CD4-positive, alpha-beta T cell treated with Interleukin-4 for 4 hours (primary cell): Measurements from ENCODE around the gene BICRA.
"Not testable (repeated sequence)": the region's sequence is repeated elsewhere in the genome, so short reads cannot be mapped to it uniquely, and the experiment has no call there.

Source experiments
- DNase-seq: peaks from one replicate; pipeline ENCODE4 v3.0.0-alpha.2; 2020

BICRA gene

DNA sequence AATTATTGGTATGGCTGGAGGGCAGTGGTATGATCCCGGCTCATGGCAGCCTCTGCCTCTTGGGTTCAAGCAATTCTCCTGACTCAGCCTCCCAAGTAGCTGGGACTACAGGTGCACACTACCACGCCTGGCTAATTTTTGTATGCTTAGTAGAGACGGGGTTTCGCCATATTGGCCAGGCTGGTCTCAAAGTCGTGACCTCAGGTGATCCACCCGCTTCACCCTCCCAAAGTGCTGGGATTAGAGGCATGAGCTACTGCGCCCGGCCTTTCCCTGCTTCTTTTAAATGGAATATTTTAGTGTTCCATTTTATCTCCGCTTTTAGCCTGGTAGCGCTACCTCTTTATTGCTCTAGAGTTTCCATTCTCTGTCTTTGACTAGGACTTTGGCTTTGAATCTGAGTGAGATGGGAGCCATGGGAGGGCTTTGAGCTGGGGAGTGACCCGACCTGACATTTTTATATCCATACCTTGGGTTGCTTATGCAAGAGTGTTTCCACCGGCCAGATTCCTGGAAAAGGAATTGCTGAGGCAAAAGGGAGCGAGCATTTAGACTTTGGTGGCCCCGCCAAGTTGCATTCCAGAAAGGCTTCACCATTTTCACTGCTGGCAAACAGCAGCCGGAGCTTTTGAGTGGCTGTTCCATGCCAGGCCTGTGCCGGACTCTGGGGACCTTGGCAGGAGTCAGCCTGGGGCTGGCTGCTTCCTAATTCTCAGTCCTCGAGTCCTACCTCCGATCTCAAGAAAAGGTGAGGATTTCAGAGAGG lies 22.9 kb downstream of the BICRA start:
- DNase-seq = no peak

DNA sequence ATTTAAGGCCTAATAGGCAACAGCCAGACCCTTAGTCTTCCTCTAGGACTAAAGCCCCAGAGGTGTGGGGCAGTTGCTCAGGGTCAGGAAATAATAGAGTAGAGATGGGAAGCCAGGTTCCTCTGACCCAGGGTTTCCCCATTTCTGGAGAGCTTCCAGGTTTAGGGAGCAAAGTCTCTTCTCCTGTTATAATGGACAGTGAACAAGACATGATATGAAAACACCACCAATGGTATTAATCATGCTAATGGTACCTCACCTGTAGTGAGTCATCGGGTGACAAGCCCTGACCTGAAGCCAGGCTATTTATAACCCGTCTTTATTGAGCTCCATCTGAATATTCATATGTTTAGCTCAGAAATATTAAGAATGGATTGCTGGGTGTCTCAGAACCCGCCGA lies 24.6 kb downstream of the BICRA start:
- no peak for DNase-seq

DNA sequence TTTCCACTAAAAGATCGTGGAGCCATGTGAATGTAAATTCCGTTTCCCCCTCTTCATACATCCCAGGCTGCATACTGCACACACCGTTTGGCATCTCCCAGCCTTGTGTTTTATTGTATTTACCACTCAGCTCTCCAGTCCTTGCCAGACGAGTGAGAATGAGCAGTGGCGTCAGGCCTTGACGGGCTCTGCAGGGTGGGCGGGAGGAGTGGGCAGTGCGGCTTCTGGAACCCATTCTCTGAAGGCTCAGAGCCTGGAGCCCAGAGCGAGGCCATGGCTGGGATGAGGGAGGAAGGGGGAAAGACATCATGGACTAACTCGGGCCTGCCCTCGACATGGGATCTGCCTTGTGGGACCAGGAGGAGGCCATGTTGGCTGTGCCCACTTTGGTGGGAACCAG lies 25.1 kb downstream of the BICRA start:
- DNase-seq = no peak

DNA sequence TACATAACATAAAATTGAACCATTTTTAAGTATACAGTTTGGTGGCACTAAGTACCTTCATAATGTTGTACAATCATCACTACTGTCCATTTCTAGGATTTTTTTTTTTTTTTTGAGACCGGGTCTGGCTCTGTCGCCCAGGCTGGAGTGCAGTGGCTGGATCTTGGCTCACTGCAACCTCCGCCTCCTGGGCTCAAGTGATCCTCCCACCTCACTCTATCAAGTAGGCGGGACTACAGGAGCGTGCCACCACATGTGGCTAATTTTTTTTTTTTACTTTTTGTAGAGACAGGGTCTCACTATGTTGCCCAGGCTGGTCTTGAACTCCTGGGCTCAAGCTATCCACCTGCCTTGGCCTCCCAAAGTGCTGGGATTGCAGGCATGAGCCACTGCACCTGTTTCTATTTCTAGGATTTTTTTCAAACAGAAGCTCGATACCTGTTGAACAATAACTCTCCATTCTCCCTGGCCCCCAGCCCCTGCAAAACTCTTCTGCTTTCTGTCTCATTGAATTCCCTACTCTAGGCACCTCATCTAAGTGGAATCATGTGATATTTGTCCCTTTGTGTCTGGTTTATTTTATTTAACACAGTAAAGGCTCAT lies 26.3 kb downstream of the BICRA start:
- DNase-seq = not testable (repeated sequence)

DNA sequence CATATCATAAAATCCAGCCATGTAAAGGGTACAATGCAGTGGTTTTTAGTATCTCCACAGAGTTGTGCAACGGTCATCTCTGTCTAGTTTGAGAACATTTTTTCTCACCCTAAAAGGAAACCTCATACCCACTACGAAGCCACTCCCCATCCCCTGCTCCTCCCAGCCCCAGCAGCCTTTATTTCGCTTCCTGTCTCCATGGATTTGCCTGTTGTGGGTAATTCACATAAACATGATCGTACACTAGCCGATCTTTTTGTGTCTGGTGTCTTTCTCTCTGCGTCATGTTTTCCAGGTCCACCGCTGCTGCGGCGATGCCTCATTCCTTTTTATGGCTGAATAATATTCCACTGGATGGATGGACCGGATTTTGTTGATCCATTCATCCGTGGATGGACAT lies 28.6 kb downstream of the BICRA start:
- no peak for DNase-seq

DNA sequence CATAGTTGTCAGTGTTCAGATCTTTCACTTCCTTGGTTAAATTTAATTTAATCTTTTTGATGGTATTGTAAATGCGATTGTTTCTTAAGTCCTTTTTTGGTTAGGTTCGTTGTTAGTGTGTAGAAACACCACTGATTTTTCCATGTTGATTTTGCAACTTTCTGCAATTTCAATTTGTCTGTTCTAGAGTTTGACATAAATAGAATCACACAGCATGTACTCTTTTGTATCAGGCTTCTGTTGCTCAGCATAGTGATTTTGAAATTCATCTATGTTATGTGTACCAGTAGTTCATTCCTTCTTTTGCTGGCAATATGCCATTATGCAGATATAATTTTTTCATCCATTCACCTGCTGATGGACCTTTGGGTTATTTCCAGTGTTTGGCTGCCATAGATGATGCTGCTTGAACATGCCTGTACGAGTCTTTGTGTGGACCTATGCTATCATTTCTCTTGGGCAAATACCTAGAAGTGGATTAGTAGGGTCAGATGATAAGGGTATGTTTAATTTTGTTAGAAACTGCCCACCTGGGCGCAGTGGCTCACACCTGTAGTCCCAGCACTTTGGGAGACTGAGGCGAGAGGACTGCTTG lies 33.1 kb downstream of the BICRA start:
- DNase-seq = no peak

DNA sequence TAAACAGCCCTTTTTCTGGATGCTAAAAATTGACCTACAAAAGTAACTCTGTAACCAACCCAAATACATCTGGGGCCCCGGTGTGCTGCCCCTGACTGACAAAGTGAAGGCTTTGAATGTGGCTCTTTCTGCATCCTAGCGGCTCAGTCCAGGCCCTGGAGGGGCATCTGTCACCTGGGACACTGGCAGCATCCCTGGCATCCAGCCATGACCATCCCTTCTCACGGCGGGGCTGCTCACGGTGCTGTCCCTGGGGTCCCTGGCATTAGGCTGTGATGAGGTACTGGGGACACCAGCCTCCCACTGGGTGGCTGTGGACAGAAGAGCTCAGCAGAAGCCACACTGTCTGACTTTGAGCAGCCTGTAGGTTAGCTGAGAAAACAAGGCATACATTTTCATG lies 34.3 kb downstream of the BICRA start:
- DNase-seq = no peak

DNA sequence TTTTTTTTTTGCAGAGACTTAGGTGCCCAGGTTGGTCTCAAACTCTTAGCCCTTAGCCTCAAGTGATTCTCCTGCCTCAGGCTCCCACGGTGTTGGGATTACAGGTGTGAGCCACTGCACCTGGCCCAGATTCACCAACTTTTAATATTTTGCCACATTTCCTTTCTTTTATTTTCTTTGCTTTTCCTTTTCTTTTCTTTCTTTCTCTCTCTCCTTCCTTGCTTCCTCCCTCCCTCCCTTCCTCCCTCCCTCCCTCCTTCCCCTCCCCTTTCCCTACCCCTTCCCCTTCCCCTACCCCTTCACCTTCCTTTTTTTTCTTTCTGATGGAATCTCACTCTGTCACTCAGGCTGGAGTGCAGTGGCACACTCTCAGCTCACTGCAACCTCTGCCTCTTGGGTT lies 35.3 kb downstream of the BICRA start:
- DNase-seq = no peak

DNA sequence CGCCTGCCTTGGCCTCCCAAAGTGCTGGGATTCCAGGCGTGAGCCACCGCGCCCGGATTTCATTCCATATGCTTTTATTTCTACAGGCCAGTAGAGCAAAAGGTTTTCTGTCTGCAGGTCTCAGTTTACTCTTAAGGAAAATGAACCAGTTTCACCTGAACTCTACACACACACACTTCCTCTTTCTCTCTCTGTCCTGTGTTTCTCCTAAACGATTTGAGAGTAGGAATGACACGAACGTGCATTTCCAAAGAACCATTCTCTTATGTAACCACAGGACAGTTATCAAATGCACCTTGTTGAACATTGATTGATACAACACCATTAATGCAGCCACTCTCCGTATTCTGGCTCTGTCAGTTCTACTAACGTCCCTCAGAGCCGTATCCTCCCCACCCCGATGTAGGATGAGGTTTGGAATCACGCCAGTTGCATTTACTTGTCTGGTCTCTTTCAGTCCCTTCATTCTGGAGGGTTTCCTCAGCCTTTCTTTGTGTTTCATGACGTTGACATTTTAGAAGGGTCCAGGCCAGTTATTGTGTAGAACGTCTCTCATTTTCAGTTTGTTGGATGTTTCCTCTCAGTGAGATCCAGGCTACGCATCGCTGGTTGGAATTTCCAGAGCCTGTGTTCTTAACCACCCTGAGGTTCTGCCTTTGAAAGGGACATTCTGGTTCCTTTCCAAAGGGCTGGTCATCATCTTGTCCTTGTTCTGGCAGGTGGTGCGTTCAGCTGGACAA lies 36.0 kb downstream of the BICRA start:
- no peak for DNase-seq

DNA sequence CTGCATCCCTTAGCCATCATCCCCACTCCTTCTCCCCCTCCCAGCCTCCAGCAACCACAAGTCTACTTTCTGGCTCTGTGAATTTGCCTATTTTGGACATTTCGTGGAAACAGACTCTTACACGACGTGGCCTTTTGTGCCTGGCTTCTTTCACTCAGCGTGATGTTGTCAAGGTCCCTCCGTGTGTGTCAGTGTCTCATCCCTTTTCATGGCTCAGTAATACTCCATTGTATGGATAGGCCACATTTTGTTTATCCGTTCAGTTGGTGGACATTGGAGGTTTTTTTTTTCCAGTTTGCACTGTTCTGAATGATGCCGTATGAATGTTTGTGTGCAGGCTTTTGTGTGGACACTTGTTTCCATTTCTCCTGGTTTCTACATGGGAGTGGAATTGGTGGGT lies 38.0 kb downstream of the BICRA start:
- DNase-seq = no peak

DNA sequence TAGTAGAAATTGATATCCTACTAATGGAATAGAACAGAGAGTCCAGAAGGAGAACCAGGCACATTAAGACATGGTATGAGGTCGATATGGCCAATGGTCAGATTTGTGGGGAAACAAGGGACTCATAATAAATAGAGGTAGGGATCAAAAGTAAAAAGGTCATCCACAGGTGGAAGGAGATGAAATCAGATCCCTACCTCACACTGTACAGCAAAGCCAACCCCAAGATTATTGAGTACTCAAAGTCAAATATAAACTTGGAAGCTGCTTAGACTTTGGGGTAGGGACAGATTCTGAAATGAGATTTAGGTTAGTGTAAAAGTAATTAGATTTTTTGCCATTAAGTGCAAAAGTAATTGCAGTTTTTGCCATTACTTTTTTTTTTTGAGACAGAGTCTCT lies 40.7 kb downstream of the BICRA start:
- no peak for DNase-seq

DNA sequence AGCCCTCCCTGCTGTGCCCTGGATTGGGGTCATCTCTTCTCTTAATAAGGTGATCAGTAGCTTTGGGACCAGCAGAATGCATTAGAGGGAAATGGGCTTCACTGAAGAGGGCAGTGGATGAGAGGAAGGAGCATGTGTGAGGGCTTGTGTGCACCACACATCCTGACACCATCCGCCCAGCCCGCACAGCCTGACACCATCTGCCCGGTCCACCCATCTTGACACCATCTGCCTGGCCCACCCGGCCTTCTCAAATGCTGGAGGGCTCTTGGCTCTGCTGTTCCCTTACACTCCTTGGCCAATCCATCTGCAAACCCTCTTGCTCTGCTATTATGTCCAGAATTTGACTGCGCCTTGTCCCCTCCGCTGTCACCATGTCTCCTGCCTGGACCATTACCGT lies 41.8 kb downstream of the BICRA start:
- DNase-seq = no peak

DNA sequence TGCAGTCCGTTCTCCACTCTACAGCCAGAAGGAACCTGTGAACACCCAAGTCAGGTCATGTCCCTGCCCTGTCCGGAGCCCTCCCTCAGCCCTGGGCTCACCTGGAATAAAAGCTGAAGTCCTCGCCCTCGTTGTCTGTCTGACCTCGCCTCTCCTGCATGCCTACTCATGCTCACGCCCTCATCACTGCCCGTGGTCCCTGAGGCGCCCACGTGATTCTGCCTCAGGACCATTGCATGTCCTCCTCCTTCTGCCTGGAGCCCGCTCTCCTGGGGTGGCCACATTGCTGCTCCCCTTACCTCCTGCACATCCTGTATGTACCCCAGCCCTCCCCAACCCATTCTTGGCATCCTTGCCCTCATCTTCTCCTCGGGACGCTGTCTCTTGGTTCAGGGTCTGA lies 42.2 kb downstream of the BICRA start:
- no peak for DNase-seq

DNA sequence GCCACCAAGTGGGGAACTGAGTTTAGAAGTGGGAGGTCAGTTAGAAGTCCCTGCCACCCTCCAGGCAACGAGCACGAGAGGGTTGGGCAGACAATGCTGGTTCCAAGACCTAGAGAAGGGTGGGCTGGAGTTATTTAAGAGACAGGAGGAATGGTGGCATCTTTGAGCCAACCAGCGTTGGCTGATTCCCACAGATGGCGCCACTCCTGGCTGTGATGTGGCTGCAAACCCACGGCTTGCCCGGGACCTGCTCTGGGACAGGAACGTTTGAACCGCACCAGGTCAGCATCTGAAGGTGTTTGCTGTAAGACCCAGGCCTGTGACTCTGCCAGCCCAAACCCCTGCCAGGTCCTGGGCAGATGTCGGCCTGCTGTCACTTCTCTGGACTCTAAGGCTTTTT lies 42.8 kb downstream of the BICRA start:
- no peak for DNase-seq

DNA sequence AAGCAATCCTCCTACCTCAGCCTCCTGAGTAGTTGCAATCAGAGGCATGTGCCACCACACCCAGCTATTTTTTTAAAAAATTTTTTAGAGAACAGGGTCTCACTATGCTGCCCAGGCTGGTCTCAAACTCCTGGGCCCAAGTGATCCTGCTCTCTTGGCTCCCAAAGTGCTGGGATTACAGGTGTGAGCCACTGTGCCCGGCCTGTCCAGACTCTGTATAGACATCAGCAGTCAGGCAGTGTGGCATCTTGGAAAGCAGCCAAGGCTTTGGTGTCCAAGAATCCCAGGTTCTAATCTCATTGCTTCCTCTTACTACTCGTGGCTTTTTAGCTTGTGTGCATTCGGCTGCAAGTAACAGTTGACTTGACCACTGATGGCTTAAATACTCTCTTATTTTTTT lies 43.4 kb downstream of the BICRA start:
- no peak for DNase-seq

DNA sequence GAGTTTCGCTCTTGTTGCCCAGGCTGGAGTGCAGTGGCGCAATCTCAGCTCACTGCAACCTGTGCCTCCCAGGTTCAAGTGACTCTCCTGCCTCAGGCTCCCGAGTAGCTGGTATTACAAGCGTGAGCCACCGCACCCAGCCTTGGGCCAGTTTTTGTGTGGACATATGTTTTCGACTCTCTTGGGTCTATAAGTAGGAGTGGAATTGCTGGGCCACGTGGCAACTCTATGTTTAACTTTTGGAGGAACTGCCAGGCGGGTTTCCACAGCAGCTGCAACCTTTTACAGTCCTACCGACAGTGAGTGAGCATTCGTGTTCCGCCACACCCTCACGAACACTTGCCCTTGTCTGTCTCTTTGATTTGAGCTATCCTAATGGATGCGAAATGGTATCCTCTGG lies 44.9 kb downstream of the BICRA start:
- DNase-seq = no peak

DNA sequence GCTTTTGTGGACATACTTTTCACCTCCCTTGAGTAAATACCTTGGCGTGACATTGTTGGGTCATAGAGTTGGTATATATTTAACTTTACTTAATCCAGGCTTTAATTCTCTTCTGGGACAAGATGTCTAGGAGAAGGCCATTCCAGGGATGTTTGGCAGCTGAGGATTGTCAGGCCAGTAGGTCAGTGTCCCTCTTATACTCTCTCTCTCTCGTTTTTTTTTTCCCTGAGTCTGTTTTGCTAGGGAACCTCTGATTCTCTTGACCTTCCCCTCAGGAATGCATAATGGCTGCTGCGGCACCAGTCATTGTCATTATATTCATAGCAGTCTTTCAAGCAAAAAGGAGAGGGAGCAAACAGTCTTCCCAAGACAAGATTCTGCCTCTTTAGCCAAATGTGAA lies 48.8 kb downstream of the BICRA start:
- DNase-seq = no peak

DNA sequence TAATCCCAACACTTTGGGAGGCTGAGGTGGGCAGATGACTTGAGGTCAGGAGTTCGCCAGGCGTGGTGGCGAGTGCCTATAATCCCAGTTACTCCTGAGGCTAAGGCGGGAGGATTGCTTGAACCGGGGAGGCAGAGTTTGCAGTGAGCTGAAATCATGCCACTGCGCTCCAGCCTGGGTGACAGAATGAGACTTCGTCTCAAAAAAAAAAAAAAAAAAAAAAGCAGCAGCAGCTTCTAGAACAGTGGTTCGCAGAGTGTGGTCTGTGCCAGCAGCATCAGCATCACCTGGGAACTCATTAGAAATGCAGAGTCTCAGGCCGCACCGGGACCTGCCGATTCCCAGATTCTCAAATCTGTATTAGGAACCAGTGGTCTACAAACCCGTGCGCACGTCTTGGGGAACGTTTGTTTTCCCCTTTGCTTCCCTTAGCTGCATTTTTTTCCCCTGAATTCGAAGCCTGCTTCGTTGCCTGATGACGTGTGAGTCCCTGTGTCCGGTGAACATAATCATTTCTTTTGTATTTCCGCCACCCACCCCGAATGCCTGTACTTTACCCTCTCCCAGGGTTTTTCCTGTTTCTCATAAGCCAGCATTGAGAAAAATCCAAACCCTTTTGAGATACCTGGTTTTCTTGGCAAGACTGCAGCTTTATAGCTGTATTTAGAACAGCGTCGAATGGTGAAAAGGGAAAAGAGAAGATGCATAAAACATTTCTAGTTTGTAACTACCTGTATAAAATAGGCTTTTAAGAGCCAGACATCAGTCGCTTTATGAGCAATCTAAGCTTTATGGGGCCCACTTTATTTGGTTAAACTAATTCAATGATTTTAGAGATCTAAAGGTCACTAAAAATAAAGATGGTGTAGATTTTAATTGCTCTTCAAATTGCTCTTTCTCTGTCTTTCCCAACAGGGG lies 49.8 kb downstream of the BICRA start:
- DNase-seq = no peak

DNA sequence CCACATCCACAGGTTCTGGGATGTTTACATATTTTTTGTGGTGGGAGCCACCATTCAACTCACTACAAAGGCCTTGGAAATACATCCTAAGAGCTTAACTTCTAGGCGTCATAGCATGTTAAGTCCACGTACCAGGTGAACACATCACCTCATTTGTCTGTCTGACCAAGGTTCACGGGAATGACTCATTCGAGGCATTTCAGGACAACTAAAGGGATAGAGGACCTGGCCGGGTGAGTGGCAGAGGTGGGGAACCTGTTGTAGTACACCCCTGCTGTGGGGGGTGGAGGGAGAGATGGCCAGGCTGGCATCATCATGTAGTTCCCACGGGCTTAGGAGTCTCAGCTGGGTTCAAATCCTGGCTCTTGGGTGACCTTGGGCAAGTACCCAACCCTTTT lies 51.5 kb downstream of the BICRA start:
- no peak for DNase-seq

DNA sequence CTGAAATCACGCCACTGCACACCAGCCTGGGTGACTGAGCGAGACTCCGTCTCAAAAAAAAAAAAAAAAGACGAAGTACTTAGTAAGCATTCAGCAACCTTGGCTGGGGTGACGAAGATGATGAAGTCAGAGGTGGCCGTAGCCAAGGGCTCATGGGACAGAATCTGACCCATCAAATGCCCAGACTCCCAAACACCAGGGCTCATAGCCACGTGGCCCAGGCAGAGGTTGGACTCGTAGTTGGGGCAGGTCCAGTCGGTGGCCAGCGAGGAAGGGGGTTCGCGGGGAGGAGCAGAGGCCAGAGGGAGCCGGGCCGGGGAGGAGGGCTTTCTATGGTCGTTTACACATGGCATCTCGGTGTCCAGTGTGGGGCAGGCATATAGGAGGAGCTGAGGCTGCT lies 52.2 kb downstream of the BICRA start:
- no peak for DNase-seq

DNA sequence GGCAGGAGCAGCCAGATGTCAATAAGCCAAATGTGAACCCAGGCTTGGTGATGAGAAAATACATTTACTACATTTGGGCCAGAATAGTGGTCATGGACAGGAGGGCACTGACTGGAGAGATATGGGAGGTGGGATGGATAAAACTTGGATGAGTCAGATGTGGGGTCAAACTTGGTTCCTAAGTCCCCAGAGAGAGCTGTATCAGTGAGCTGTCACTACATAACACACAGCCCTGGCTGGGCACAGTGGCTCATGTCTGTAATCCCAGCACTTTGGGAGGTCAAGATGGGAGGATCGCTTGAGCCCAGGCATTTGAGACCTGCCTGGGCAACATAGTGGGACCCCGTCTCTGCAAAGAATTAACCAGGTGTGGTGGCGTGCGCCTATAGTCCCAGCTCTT lies 52.7 kb downstream of the BICRA start:
- no peak for DNase-seq

DNA sequence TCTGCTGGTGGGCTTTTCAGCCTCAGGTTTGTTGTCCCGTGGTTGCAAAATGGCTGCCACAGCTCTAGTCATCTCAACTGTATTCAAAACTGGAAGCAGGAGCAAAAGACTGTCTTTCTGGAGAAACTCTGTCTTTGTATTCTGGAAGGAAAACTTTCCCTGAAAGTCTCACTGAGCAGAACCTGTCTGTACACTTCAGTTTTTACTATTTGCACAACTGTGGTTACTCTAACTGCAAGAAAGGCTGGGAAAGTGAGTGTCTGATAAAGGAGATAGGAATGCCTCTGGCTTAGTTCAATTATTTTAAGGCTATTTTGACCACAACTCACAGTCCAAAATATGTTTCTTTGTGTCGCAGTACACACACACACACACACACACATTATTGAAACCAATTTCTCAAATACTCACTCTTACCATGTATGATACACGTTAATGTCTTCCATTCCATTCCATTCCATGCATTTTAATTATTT lies 54.5 kb downstream of the BICRA start:
- no peak for DNase-seq
